ENCODE measurements around the gene REEP3.

DNA sequence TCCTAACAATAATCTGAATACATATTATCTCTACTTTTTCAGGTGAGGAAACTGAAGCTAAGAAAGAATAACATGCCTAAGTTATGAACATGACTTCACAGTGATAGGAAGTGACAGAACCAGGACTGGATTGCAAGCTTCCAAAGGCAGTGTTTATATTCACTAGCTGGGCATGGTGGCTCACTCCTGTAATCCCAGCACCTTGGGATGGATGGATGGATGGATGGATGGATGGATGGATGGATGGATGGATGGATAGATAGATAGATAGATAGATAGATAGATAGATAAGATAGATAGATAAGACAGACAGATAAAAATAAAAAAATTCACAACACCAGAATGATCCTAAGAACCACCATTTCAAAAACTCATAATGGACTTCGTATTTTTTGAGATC is 37.2 kb upstream of the REEP3 start:
- TF ChIP-seq, protein P1, sequence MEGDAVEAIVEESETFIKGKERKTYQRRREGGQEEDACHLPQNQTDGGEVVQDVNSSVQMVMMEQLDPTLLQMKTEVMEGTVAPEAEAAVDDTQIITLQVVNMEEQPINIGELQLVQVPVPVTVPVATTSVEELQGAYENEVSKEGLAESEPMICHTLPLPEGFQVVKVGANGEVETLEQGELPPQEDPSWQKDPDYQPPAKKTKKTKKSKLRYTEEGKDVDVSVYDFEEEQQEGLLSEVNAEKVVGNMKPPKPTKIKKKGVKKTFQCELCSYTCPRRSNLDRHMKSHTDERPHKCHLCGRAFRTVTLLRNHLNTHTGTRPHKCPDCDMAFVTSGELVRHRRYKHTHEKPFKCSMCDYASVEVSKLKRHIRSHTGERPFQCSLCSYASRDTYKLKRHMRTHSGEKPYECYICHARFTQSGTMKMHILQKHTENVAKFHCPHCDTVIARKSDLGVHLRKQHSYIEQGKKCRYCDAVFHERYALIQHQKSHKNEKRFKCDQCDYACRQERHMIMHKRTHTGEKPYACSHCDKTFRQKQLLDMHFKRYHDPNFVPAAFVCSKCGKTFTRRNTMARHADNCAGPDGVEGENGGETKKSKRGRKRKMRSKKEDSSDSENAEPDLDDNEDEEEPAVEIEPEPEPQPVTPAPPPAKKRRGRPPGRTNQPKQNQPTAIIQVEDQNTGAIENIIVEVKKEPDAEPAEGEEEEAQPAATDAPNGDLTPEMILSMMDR (IDR thresholded peaks at IDR 0.05), result no peak
- TF ChIP-seq POLR2AphosphoS5 (IDR thresholded peaks at IDR 0.05) (no peak), EP300 (IDR thresholded peaks at IDR 0.05) (no peak)
